Measurements from ENCODE around the gene LIPK.

DNA sequence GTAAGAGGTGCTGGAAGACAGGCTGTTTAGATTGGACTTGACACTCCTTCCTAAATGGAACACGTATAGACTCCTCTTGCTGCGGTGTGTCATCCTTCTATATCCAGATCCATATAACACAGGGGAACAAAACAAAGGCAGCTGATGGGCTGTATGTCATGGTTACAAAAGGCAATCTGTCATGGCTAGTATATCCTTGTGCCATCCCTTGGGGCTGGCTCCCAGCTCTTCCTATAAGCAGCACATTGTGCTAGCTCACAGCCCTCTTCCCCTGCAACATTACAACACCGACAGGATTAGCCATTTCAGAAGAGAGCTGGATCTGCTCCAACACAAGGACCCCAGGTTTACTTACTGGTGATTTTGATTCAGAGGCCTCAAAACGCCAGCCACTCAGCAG lies 15.3 kb downstream of the LIPK start:
- TF ChIP-seq CTCF (IDR thresholded peaks at IDR 0.05) = no peak
- TF ChIP-seq POLR2A (IDR thresholded peaks at IDR 0.05) = no peak
